Esophagus muscularis mucosa (tissue), 4 donors: Measurements from ENCODE around the gene HOATZ. TPM values are rescaled to one million over a fixed set of nuclear protein-coding genes. Genes with fewer than 3 reads are reported as not detected.

Source experiments
- DNase-seq: peaks from one replicate; pipeline ENCODE4 v3.0.0-alpha.2; 2017; ENCODE audit errors: extremely low spot score
- H3K27ac ChIP-seq, 4 donors: fragments of 200-600 bp; sonication (generic); replicated peaks in 1 of 4; 1 replicate in 3 of 4; 2 replicates in 1 of 4; pipeline ENCODE4 v1.5.1; 2016 to 2019; ENCODE audit warnings: mild to moderate bottlenecking in 1 of 4
- H3K27me3 ChIP-seq, 4 donors: fragments of 200-600 bp; sonication (generic); one replicate each; pipeline versions ENCODE4 v1.5.1 to v1.6.0; 2016 to 2019
- H3K36me3 ChIP-seq, 4 donors: fragments of 200-600 bp; sonication (generic); one replicate each; pipeline ENCODE4 v1.5.1; 2016 to 2019
- H3K4me1 ChIP-seq, 4 donors: fragments of 200-600 bp; sonication (generic); one replicate each; pipeline ENCODE4 v1.5.1; 2016 to 2019
- H3K4me3 ChIP-seq, 4 donors: fragments of 200-600 bp; sonication (generic); 1 replicate in 2 of 4; 2 replicates in 2 of 4; pipeline ENCODE4 v1.5.1; 2016 to 2019; ENCODE audit warnings: mild to moderate bottlenecking in 4 of 4, moderate library complexity in 1 of 4
- H3K9me3 ChIP-seq, 4 donors: fragments of 200-600 bp; sonication (generic); 1 replicate in 3 of 4; 2 replicates in 1 of 4; pipeline ENCODE4 v1.5.1; 2016 to 2019
- EP300 ChIP-seq: sonication (generic); formaldehyde crosslinking; IDR thresholded peaks from one replicate; pipeline ENCODE4 v1.6.1; 2017; ENCODE audit warnings: antibody characterized with exemption
- POLR2A ChIP-seq: fragments of 450-650 bp; IDR thresholded peaks from one replicate; pipeline ENCODE4 v1.6.1; 2017; ENCODE audit warnings: antibody characterized with exemption, moderate library complexity, mild to moderate bottlenecking, low read depth
- POLR2AphosphoS5 ChIP-seq, 2 donors: sonication (generic); formaldehyde crosslinking; IDR thresholded peaks; one replicate each; pipeline ENCODE4 v1.6.1; 2017; ENCODE audit warnings: antibody characterized with exemption in 2 of 2
- WGBS: methylation state at CpG from one replicate; pipeline ENCODE4 v1.1.5; 2018; 5-methylcytosine and 5-hydroxymethylcytosine counted together
- intact Hi-C: fragments of 100-400 bp; cut with DNase I; formaldehyde crosslinking; loops from one replicate; pipeline ENCODE4 v1.15.1; 2023
- total RNA-seq, 4 donors: library from RNA; depleted of rRNA; stranded (reverse); fragments of >200 nt; gene quantifications; one replicate each; pipeline versions ENCODE4 v1.1.0 to v1.2.1, GENCODE V29; 2016
- TF ChIP-seq, protein P1 (sequence below), 3 experiments: fragments of 200-600 bp in 2 of 3; fragments of 450-650 bp in 1 of 3; sonication (generic) in 2 of 3; IDR thresholded peaks; one replicate each; pipeline ENCODE4 v1.5.1; 2017 to 2019; ENCODE audit warnings: antibody characterized with exemption in 3 of 3, mild to moderate bottlenecking in 2 of 3, moderate library complexity in 1 of 3

HOATZ gene
- total RNA-seq, 4 donors from 2014 or later, result not detected

DNA sequence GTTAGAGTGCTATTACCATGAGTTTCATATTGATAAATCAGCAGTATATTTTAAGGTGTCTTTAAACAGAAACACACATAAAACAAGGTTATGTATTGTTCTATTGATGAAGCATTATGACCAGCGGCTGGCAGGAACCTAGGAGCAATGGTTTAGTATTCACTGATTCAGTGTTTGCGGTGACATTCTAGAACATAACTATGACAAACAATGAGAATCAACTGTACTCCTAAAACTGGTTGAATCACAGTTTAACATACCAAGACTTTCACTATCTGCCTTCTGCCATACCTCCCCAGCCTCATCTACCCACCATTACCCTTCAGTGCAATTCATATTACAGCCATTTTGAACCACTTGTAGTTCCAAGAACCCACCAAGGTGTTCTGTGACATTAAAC, 8.8 kb downstream of the HOATZ start:
- 100% methylated on average over 2 of the region's 2 CpGs for WGBS
- intact Hi-C loops, result no loop called here
- no peak for DNase-seq
- H3K36me3 ChIP-seq, result no peaks in the 10 kb centered on the region
- no peak overlapping the region for H3K4me3 ChIP-seq
- TF ChIP-seq POLR2AphosphoS5 (IDR thresholded peaks at IDR 0.05) (no peak), EP300 (no peak), POLR2A (no peak)
- TF ChIP-seq, protein P1, sequence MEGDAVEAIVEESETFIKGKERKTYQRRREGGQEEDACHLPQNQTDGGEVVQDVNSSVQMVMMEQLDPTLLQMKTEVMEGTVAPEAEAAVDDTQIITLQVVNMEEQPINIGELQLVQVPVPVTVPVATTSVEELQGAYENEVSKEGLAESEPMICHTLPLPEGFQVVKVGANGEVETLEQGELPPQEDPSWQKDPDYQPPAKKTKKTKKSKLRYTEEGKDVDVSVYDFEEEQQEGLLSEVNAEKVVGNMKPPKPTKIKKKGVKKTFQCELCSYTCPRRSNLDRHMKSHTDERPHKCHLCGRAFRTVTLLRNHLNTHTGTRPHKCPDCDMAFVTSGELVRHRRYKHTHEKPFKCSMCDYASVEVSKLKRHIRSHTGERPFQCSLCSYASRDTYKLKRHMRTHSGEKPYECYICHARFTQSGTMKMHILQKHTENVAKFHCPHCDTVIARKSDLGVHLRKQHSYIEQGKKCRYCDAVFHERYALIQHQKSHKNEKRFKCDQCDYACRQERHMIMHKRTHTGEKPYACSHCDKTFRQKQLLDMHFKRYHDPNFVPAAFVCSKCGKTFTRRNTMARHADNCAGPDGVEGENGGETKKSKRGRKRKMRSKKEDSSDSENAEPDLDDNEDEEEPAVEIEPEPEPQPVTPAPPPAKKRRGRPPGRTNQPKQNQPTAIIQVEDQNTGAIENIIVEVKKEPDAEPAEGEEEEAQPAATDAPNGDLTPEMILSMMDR (IDR thresholded peaks at IDR 0.05), result no peak
- no peak overlapping the region for H3K27ac ChIP-seq
- no peaks in the 10 kb centered on the region for H3K4me1 ChIP-seq
- no peaks in the 10 kb centered on the region for H3K9me3 ChIP-seq
- H3K27me3 ChIP-seq, result peaks cover 0 to 3% (median 0%) of the 10 kb centered on the region in 4 donors

DNA sequence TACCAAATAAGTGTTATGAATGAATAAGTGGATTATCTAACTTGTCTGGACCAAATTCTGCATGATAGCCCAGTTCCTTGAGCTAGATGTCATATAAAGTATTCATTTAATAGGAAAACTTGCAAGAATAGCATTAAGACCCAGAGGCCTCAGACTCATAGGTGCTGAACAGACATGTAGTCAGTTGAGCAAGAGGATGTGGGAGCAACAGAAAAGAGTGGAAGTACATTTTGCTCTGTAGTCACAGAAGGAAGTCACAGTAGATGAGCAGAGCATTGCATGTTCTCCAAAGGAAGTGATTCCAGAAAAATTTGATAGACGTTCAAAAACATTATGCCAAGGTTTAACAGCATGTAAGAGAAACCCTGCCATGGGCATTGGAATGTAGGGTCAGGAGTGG, 9.5 kb downstream of the HOATZ start:
- Histone ChIP-seq H3K4me1 (no peaks in the 10 kb centered on the region), H3K27ac (no peak overlapping the region), H3K4me3 (no peak overlapping the region), H3K9me3 (no peaks in the 10 kb centered on the region), H3K36me3 (no peaks in the 10 kb centered on the region), H3K27me3 (peaks cover 0 to 3% (median 0%) of the 10 kb centered on the region in 4 donors)
- no peak for TF ChIP-seq POLR2A
- no peak for TF ChIP-seq EP300
- no peak for TF ChIP-seq POLR2AphosphoS5 (IDR thresholded peaks at IDR 0.05)
- TF ChIP-seq, protein P1 (IDR thresholded peaks at IDR 0.05), result no peak
- intact Hi-C loops, result no loop called here
- DNase-seq, result no peak
- 56% methylated on average over 1 of the region's 1 CpG for WGBS

DNA sequence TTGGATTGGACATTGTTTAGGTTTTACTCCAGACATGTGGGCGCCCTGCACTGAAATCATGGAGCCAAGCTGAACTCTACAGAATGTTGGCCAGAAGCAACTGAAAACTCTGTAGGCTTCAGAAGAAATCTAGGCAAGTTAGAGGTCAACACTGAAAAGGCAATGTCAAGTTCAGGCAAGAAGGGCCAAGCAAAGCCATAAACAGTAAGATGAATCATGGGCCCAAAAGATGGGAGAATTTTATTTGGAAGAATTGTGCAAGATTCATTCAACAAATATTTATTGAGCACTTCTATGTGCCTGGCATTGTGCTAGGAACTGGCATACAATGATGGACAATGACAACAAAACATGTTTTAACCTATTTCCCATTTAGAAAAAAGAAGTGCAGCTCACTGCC, 10.9 kb downstream of the HOATZ start:
- Histone ChIP-seq H3K4me1 (no peaks in the 10 kb centered on the region), H3K36me3 (no peaks in the 10 kb centered on the region), H3K27ac (no peak overlapping the region), H3K27me3 (peaks cover 0 to 3% (median 0%) of the 10 kb centered on the region in 4 donors), H3K4me3 (no peak overlapping the region), H3K9me3 (no peaks in the 10 kb centered on the region)
- intact Hi-C loops, result no loop called here
- DNase-seq, result no peak
- WGBS, result 88% methylated on average over 1 of the region's 1 CpG
- TF ChIP-seq EP300 (no peak), POLR2A (no peak), POLR2AphosphoS5 (IDR thresholded peaks at IDR 0.05) (no peak)
- TF ChIP-seq, protein P1 (IDR thresholded peaks at IDR 0.05), result no peak

DNA sequence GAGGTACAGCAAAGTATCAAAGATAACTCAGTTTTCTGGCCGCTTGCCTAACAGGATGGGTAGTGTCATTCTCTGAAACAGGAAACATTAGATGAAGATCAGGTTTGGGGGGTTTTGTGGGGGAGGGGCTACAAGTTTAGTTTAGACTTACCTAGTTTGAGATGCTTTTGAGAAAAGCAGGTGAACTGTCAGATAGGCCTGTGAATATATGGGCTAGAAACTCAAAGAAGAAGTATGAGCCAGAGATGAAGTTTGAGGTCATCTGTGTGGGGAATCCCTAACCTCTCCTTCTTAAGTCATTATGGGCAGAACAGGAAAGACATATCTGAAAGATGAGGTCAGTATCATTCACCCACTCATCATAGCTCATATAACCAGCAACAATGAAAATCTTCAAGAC, 11.9 kb downstream of the HOATZ start:
- intact Hi-C loops, result no loop called here
- Histone ChIP-seq H3K4me3 (no peak overlapping the region), H3K27ac (no peak overlapping the region), H3K36me3 (no peaks in the 10 kb centered on the region), H3K27me3 (peaks cover 0 to 3% (median 0%) of the 10 kb centered on the region in 4 donors), H3K4me1 (no peaks in the 10 kb centered on the region), H3K9me3 (no peaks in the 10 kb centered on the region)
- 87% methylated on average over 1 of the region's 1 CpG for WGBS
- TF ChIP-seq, protein P1 (IDR thresholded peaks at IDR 0.05), result no peak
- no peak for TF ChIP-seq EP300
- TF ChIP-seq POLR2AphosphoS5 (IDR thresholded peaks at IDR 0.05), result no peak
- TF ChIP-seq POLR2A, result no peak
- no peak for DNase-seq

DNA sequence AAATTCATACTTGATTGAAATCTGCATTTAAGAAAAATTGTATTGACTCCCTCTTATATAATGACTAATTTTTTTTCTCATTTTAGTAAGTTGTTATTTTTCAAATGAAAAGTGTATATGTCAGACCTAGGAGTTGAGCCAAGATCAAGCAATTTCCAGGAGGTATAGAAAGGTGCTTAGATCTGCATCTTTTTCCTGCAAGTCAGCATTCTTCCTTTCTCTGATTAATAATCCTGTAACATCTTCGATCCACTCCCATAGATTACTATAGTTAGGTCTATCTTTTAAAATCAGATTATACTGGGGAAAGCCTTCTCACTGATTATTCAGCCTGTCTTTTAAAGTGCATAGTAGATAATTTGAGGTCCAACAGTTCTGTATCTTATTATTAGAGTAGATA, 12.7 kb downstream of the HOATZ start:
- H3K27ac ChIP-seq, result no peak overlapping the region
- no peak overlapping the region for H3K4me3 ChIP-seq
- no peaks in the 10 kb centered on the region for H3K27me3 ChIP-seq
- no peaks in the 10 kb centered on the region for H3K9me3 ChIP-seq
- no peak for DNase-seq
- no peaks in the 10 kb centered on the region for H3K36me3 ChIP-seq
- no peaks in the 10 kb centered on the region for H3K4me1 ChIP-seq
- intact Hi-C loops, result no loop called here
- 71% methylated on average over 1 of the region's 1 CpG for WGBS
- no peak for TF ChIP-seq POLR2AphosphoS5 (IDR thresholded peaks at IDR 0.05)
- TF ChIP-seq, protein P1 (IDR thresholded peaks at IDR 0.05), result no peak
- TF ChIP-seq POLR2A, result no peak
- no peak for TF ChIP-seq EP300
